ENCODE data around the gene CLPTM1L. TPM values are rescaled to one million over a fixed set of nuclear protein-coding genes. Genes with fewer than 3 reads are reported as not detected.

Gene CLPTM1L
- total and polyA plus RNA-seq, 2 donors from 2014 or later = 96.6 to 135 TPM

DNA sequence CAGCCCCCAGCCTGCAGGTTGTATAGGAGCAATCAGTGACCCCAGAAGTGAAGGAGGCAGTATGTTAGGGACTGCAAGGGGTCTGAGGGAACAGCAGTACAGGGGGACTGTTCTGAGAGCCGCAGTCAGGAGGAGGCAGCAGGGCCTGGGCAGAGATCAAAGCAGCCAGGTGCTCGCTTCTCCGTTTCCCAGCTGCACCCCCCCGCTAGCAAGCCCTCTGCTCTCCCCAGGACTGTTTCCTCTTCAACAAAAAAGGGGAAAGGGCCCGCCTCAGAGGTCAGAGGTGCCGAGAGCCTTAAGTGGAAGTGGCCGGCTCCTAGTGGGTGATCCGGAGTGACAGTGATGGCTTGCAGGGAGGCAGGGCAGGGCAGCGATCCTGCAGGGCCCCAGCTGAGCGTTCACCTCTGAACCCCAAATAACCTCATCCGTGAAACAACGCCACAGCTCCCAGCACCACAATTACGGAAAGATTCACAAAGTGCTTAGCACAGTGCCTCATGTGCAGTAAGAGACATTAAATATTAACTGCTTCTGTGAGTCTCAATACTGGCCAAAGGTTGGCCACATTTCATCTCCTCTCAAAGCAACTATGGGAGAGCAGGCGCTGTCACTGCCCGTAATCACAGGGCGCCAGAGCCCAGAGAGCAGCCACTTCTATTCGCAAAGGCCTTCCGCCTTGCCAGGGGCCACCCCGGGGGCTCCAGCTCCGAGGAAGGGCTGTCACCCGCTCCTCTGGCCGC, 8.0 kb downstream of the CLPTM1L start:
- Histone ChIP-seq H3K4me1 (ENCODE audit: control insufficient read depth in 2 of 3, insufficient read depth in 2 of 3, low read depth in 1 of 3, low read length in 3 of 3) (peaks cover 0 to 15% (median 0%) of the 10 kb centered on the region in 3 donors), H3K9me3 (ENCODE audit: control insufficient read depth in 2 of 3, insufficient read depth in 1 of 3, low read length in 3 of 3) (no peaks in the 10 kb centered on the region), H3K36me3 (ENCODE audit: control insufficient read depth in 2 of 3, insufficient read depth in 3 of 3, low read length in 3 of 3) (peaks cover 5 to 68% (median 34%) of the 10 kb centered on the region in 3 donors), H3K27ac (ENCODE audit: low read depth in 2 of 2, low read length in 2 of 2) (peak overlapping the region; percentile 43 to 74), H3K4me3 (ENCODE audit: low read length in 3 of 3) (no peak overlapping the region), H3K27me3 (ENCODE audit: control insufficient read depth, insufficient read depth, low read length) (no peaks in the 10 kb centered on the region), H3K9ac (ENCODE audit: low read length in 3 of 3) (no peak overlapping the region)
- TF ChIP-seq, protein P1, sequence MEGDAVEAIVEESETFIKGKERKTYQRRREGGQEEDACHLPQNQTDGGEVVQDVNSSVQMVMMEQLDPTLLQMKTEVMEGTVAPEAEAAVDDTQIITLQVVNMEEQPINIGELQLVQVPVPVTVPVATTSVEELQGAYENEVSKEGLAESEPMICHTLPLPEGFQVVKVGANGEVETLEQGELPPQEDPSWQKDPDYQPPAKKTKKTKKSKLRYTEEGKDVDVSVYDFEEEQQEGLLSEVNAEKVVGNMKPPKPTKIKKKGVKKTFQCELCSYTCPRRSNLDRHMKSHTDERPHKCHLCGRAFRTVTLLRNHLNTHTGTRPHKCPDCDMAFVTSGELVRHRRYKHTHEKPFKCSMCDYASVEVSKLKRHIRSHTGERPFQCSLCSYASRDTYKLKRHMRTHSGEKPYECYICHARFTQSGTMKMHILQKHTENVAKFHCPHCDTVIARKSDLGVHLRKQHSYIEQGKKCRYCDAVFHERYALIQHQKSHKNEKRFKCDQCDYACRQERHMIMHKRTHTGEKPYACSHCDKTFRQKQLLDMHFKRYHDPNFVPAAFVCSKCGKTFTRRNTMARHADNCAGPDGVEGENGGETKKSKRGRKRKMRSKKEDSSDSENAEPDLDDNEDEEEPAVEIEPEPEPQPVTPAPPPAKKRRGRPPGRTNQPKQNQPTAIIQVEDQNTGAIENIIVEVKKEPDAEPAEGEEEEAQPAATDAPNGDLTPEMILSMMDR (IDR thresholded peaks at IDR 0.05; ENCODE audit: borderline replicate concordance, extremely low read depth, insufficient read depth) = no peak
- peak in 2 of 5 donors; percentile 41 to 46 for DNase-seq
- no peak for FAIRE-seq
- intact Hi-C loops (cut with DNase I) = no loop called here

DNA sequence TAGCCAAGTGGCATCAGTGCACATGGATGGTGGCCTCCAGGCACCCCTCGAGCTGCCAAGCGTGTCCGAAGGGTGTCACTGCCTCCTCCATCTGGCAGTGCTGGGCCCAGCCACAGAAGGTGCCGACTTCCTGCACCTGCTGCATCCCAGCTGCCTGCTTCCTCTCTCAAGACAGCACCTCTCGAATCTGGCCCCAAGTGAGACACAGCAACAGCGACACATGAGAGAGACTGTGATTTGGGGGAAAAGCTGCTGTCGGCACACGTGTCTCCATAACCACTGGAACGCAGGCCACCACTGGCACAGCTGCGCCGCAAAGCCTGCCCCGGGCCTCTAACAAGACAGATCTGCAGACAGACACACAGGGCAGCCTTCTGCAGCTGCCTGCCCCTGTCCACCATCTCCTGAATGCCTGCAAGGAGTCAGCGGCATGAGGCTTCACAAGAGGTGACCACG, 8.8 kb downstream of the CLPTM1L start:
- Histone ChIP-seq H3K27me3 (ENCODE audit: control insufficient read depth, insufficient read depth, low read length) (no peaks in the 10 kb centered on the region), H3K4me3 (ENCODE audit: low read length in 3 of 3) (no peak overlapping the region), H3K9ac (ENCODE audit: low read length in 3 of 3) (no peak overlapping the region), H3K36me3 (ENCODE audit: control insufficient read depth in 2 of 3, insufficient read depth in 3 of 3, low read length in 3 of 3) (peaks cover 5 to 62% (median 32%) of the 10 kb centered on the region in 3 donors), H3K27ac (ENCODE audit: low read depth in 2 of 2, low read length in 2 of 2) (no peak overlapping the region), H3K4me1 (ENCODE audit: control insufficient read depth in 2 of 3, insufficient read depth in 2 of 3, low read depth in 1 of 3, low read length in 3 of 3) (peaks cover 0 to 15% (median 0%) of the 10 kb centered on the region in 3 donors), H3K9me3 (ENCODE audit: control insufficient read depth in 2 of 3, insufficient read depth in 1 of 3, low read length in 3 of 3) (no peaks in the 10 kb centered on the region)
- DNase-seq (peak in 1 of 5 donors; percentile 64), FAIRE-seq (no peak)
- TF ChIP-seq, protein P1 (IDR thresholded peaks at IDR 0.05; ENCODE audit: borderline replicate concordance, extremely low read depth, insufficient read depth) = no peak
- intact Hi-C loops (cut with DNase I) = no loop called here

DNA sequence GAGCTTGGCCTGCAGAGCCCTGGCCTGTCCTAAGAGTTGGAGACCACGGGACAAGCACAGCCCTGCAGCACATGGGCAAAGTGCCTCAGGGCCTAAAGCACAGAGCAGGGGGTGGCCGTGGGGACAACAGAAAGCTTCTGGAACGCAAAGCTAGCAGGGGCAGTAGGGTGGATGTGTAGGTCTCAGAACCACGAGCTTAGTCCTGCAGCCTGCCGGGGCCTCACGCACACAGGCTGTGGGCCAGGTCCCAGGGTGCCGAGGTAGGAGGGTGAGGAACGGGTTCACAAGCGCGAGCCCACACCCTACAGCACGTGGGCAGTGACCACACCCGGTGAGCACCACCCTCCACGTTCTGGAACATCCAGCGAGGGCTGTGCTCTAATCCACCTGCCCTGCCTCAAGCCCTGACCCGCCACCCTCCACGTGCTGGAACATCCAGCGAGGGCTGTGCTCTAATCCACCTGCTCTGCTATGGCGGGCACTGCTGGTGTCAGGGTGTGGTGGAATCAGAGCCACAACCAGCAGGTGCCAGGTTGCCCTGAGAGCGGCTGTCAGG, 9.3 kb downstream of the CLPTM1L start:
- Histone ChIP-seq H3K4me1 (ENCODE audit: control insufficient read depth in 2 of 3, insufficient read depth in 2 of 3, low read depth in 1 of 3, low read length in 3 of 3) (peaks cover 0 to 15% (median 0%) of the 10 kb centered on the region in 3 donors), H3K9ac (ENCODE audit: low read length in 3 of 3) (no peak overlapping the region), H3K27me3 (ENCODE audit: control insufficient read depth, insufficient read depth, low read length) (no peaks in the 10 kb centered on the region), H3K4me3 (ENCODE audit: low read length in 3 of 3) (no peak overlapping the region), H3K9me3 (ENCODE audit: control insufficient read depth in 2 of 3, insufficient read depth in 1 of 3, low read length in 3 of 3) (no peaks in the 10 kb centered on the region), H3K36me3 (ENCODE audit: control insufficient read depth in 2 of 3, insufficient read depth in 3 of 3, low read length in 3 of 3) (peaks cover 5 to 61% (median 32%) of the 10 kb centered on the region in 3 donors), H3K27ac (ENCODE audit: low read depth in 2 of 2, low read length in 2 of 2) (no peak overlapping the region)
- FAIRE-seq (no peak), DNase-seq (peak in 1 of 5 donors; percentile 54)
- TF ChIP-seq, protein P1 (IDR thresholded peaks at IDR 0.05; ENCODE audit: borderline replicate concordance, extremely low read depth, insufficient read depth) = no peak
- intact Hi-C loops (cut with DNase I) = no loop called here

Data from kidney (tissue), 14 donors.